Measurements from ENCODE around the gene SAMD4A.

- TF ChIP-seq POLR2AphosphoS5 (IDR thresholded peaks at IDR 0.05) (no peak), POLR2A (IDR thresholded peaks at IDR 0.05) (no peak)
- TF ChIP-seq, protein P1, sequence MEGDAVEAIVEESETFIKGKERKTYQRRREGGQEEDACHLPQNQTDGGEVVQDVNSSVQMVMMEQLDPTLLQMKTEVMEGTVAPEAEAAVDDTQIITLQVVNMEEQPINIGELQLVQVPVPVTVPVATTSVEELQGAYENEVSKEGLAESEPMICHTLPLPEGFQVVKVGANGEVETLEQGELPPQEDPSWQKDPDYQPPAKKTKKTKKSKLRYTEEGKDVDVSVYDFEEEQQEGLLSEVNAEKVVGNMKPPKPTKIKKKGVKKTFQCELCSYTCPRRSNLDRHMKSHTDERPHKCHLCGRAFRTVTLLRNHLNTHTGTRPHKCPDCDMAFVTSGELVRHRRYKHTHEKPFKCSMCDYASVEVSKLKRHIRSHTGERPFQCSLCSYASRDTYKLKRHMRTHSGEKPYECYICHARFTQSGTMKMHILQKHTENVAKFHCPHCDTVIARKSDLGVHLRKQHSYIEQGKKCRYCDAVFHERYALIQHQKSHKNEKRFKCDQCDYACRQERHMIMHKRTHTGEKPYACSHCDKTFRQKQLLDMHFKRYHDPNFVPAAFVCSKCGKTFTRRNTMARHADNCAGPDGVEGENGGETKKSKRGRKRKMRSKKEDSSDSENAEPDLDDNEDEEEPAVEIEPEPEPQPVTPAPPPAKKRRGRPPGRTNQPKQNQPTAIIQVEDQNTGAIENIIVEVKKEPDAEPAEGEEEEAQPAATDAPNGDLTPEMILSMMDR (IDR thresholded peaks at IDR 0.05 in 8 of 11, conservative IDR thresholded peaks at IDR 0.05 in 3 of 11): no peak
Measured at GRCh38 chr14:54789781-54790480, 223.0 kb downstream of the SAMD4A start.
